ENCODE measurements around the gene CHD9. TPM values are rescaled to one million over a fixed set of nuclear protein-coding genes. Genes with fewer than 3 reads are reported as not detected.
A peak's percentile ranks its signal among the peaks of the same experiment; 100 is the strongest.

Gene CHD9
- total RNA-seq, 1 donor from 2014 or later = 77.4 TPM

DNA sequence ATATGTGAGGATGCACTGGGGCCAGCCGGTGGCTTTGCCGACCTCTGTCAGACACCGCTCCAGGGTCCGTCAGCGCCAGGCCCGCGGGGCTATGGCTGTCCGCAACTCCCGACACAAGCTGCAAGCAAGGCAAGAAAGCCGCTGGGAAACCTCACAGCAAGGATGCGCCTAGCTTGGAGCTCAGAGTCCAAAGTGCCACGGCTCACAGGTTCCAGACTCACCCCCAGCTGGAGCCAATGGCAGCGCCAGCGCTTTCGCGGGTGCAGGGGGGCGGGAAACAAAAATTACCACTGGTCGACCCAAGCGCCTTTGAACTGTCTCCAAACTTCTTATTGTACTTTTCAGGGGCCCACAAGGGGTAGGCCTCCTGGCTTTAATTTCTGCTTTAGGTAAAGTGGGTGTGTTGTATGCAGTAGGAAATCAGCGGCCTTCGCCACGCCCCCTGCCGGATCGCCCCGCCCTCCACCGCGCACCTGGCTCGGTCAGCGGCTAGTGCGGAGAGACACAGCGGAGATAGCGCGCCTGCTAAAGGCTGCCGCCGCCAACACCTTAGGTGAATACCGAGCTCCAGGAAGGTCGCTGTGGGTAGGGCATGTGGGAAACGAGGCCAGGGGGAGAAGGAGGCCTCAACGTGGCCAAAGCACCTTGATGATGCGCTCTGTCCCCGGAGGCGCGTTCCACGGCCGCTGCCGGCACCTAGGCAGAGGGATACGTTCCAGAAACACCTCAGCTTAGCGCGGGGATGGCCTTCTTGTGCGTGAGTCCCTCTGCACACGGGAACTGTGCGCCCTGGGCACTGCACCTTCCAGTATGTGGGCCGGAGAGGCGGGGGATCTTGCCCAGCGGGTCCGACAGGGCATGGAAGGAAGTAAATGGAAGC is 318.4 kb downstream of the CHD9 start:
- Histone ChIP-seq H2AFZ (ENCODE audit: low read depth, low read length) (peak overlapping the region; percentile 34), H3K4me1 (ENCODE audit: insufficient read depth, low read length) (no peaks in the 10 kb centered on the region), H3K9me3 (ENCODE audit: insufficient read depth, low read depth, low read length) (no peaks in the 10 kb centered on the region), H3K27me3 (ENCODE audit: insufficient read depth, low read length) (peaks cover 31% of the 10 kb centered on the region), H3K36me3 (ENCODE audit: insufficient read depth, low read length) (no peaks in the 10 kb centered on the region), H3K4me3 (ENCODE audit: insufficient read depth, low read depth, low read length) (peak overlapping the region; percentile 17), H3K27ac (ENCODE audit: low read depth, low read length) (no peak overlapping the region), H4K20me1 (ENCODE audit: insufficient read depth, low read length) (no peaks in the 10 kb centered on the region), H3K4me2 (ENCODE audit: low read length) (peak overlapping the region; percentile 59), H3K9ac (ENCODE audit: low read length) (no peak overlapping the region), H3K79me2 (ENCODE audit: insufficient read depth, low read length) (no peaks in the 10 kb centered on the region)
- H3K9me3 Mint-ChIP-seq (ENCODE audit: unreplicated experiment) = no peaks in the 10 kb centered on the region
- DNase-seq (ENCODE audit: low read depth) (no peak), FAIRE-seq (no peak)
- H3K4me1 Mint-ChIP-seq (ENCODE audit: low read depth, unreplicated experiment) = no peaks in the 10 kb centered on the region
- H3K36me3 Mint-ChIP-seq (ENCODE audit: low read depth, unreplicated experiment) = no peaks in the 10 kb centered on the region
- TF ChIP-seq CTCF (IDR thresholded peaks at IDR 0.05; ENCODE audit: insufficient read depth, low read depth, low read length) (no peak), EZH2 (IDR thresholded peaks at IDR 0.05; ENCODE audit: insufficient read depth, low read length) (peak; percentile 77)
- no peak overlapping the region for H3K27ac Mint-ChIP-seq (ENCODE audit: unreplicated experiment)
- H3K27me3 Mint-ChIP-seq (ENCODE audit: low read depth, unreplicated experiment) = peaks cover 3% of the 10 kb centered on the region
- no peak overlapping the region for H3K4me3 Mint-ChIP-seq (ENCODE audit: unreplicated experiment)

- FAIRE-seq (no peak), DNase-seq (ENCODE audit: low read depth) (no peak)
- Histone ChIP-seq H3K27ac (ENCODE audit: low read depth, low read length) (no peak overlapping the region), H3K27me3 (ENCODE audit: insufficient read depth, low read length) (peaks cover 31% of the 10 kb centered on the region), H3K9ac (ENCODE audit: low read length) (no peak overlapping the region), H4K20me1 (ENCODE audit: insufficient read depth, low read length) (no peaks in the 10 kb centered on the region), H3K79me2 (ENCODE audit: insufficient read depth, low read length) (no peaks in the 10 kb centered on the region), H2AFZ (ENCODE audit: low read depth, low read length) (no peak overlapping the region), H3K4me2 (ENCODE audit: low read length) (no peak overlapping the region), H3K36me3 (ENCODE audit: insufficient read depth, low read length) (no peaks in the 10 kb centered on the region), H3K9me3 (ENCODE audit: insufficient read depth, low read depth, low read length) (no peaks in the 10 kb centered on the region), H3K4me3 (ENCODE audit: insufficient read depth, low read depth, low read length) (no peak overlapping the region), H3K4me1 (ENCODE audit: insufficient read depth, low read length) (no peaks in the 10 kb centered on the region)
- no peaks in the 10 kb centered on the region for H3K4me1 Mint-ChIP-seq (ENCODE audit: low read depth, unreplicated experiment)
- peaks cover 3% of the 10 kb centered on the region for H3K27me3 Mint-ChIP-seq (ENCODE audit: low read depth, unreplicated experiment)
- H3K27ac Mint-ChIP-seq (ENCODE audit: unreplicated experiment) = no peak overlapping the region
- no peaks in the 10 kb centered on the region for H3K9me3 Mint-ChIP-seq (ENCODE audit: unreplicated experiment)
- TF ChIP-seq EZH2 (IDR thresholded peaks at IDR 0.05; ENCODE audit: insufficient read depth, low read length) (no peak), CTCF (IDR thresholded peaks at IDR 0.05; ENCODE audit: insufficient read depth, low read depth, low read length) (no peak)
- no peak overlapping the region for H3K4me3 Mint-ChIP-seq (ENCODE audit: unreplicated experiment)
- no peaks in the 10 kb centered on the region for H3K36me3 Mint-ChIP-seq (ENCODE audit: low read depth, unreplicated experiment)
Measured at GRCh38 chr16:53374800-53375199, 320.0 kb downstream of the CHD9 start.

GRCh38 chr16:53378138-53378537 is 323.3 kb downstream of the CHD9 start:
- Mint-ChIP-seq H3K27me3 (ENCODE audit: low read depth, unreplicated experiment) (no peaks in the 10 kb centered on the region), H3K4me3 (ENCODE audit: unreplicated experiment) (no peak overlapping the region), H3K27ac (ENCODE audit: unreplicated experiment) (no peak overlapping the region), H3K36me3 (ENCODE audit: low read depth, unreplicated experiment) (peaks cover 3% of the 10 kb centered on the region), H3K9me3 (ENCODE audit: unreplicated experiment) (peaks cover 6% of the 10 kb centered on the region), H3K4me1 (ENCODE audit: low read depth, unreplicated experiment) (no peaks in the 10 kb centered on the region)
- Histone ChIP-seq H3K9ac (ENCODE audit: low read length) (no peak overlapping the region), H3K36me3 (ENCODE audit: insufficient read depth, low read length) (no peaks in the 10 kb centered on the region), H3K79me2 (ENCODE audit: insufficient read depth, low read length) (no peaks in the 10 kb centered on the region), H4K20me1 (ENCODE audit: insufficient read depth, low read length) (no peaks in the 10 kb centered on the region), H3K27me3 (ENCODE audit: insufficient read depth, low read length) (peaks cover 9% of the 10 kb centered on the region), H3K4me1 (ENCODE audit: insufficient read depth, low read length) (no peaks in the 10 kb centered on the region), H3K4me3 (ENCODE audit: insufficient read depth, low read depth, low read length) (no peak overlapping the region), H2AFZ (ENCODE audit: low read depth, low read length) (no peak overlapping the region), H3K9me3 (ENCODE audit: insufficient read depth, low read depth, low read length) (no peaks in the 10 kb centered on the region), H3K27ac (ENCODE audit: low read depth, low read length) (no peak overlapping the region), H3K4me2 (ENCODE audit: low read length) (no peak overlapping the region)
- no peak for TF ChIP-seq CTCF (IDR thresholded peaks at IDR 0.05; ENCODE audit: insufficient read depth, low read depth, low read length)
- TF ChIP-seq EZH2 (IDR thresholded peaks at IDR 0.05; ENCODE audit: insufficient read depth, low read length) = no peak
- DNase-seq (ENCODE audit: low read depth) = no peak
- FAIRE-seq = no peak

All from astrocyte (in vitro differentiated cells and primary cell).